Effector memory CD4-positive, alpha-beta T cell (primary cell): Measurements from ENCODE around the gene PDE3A.

Experiments used
- DNase-seq, 3 donors: peaks; one replicate each; pipeline ENCODE4 v3.0.0-alpha.2; 2020
- H3K27ac ChIP-seq: 2 replicates; pipeline ENCODE4 v1.7.0; 2013; ENCODE audit warnings: mild to moderate bottlenecking, low read length, moderate library complexity; ENCODE audit not compliant: insufficient read depth, poor library complexity, severe bottlenecking
- H3K27me3 ChIP-seq: replicated peaks from 2 replicates; pipeline ENCODE4 v1.7.0; 2013; ENCODE audit warnings: mild to moderate bottlenecking, low read length; ENCODE audit not compliant: insufficient read depth, control insufficient read depth, poor library complexity, severe bottlenecking
- H3K36me3 ChIP-seq: 2 replicates; pipeline ENCODE4 v1.7.0; 2013; ENCODE audit warnings: mild to moderate bottlenecking, low read length, moderate library complexity; ENCODE audit not compliant: control insufficient read depth, insufficient read depth
- H3K4me1 ChIP-seq: 2 replicates; pipeline ENCODE4 v1.7.0; 2013; ENCODE audit warnings: low read length, mild to moderate bottlenecking; ENCODE audit not compliant: control insufficient read depth, insufficient read depth, poor library complexity, severe bottlenecking
- H3K4me3 ChIP-seq: 2 replicates; pipeline ENCODE4 v1.7.0; 2013; ENCODE audit warnings: low read length, low read depth, mild to moderate bottlenecking; ENCODE audit not compliant: insufficient read depth, poor library complexity, severe bottlenecking
- H3K9me3 ChIP-seq: 2 replicates; pipeline ENCODE4 v1.7.0; 2013; ENCODE audit warnings: mild to moderate bottlenecking, low read length, moderate library complexity; ENCODE audit not compliant: control insufficient read depth

Gene PDE3A

DNA sequence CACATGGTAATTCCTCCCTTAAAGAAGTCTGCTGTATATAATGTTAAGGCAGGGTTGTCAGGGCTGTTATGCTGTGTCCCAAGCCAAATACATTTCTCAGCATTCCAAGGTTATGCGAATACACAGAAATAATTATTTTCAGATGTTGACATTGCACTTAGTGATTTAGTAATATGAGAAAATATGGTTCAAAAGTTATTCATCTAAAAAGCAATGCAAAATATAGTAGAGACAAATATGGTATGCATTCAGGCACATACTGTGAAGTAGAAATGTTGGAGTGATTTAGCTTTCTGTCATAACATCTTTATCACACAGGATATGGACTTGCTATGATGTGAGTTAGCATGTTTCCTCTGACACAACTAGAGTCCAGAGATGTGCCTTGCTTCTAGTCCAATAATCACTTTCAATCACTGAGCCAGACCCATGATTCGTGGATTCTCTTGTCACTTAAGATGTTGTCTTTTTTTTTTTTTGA lies 70.0 kb downstream of the PDE3A start:
- Histone ChIP-seq H3K36me3 (no peaks in the 10 kb centered on the region), H3K9me3 (no peaks in the 10 kb centered on the region), H3K4me1 (no peaks in the 10 kb centered on the region), H3K27me3 (no peaks in the 10 kb centered on the region), H3K27ac (no peak overlapping the region), H3K4me3 (no peak overlapping the region)
- no peak for DNase-seq

DNA sequence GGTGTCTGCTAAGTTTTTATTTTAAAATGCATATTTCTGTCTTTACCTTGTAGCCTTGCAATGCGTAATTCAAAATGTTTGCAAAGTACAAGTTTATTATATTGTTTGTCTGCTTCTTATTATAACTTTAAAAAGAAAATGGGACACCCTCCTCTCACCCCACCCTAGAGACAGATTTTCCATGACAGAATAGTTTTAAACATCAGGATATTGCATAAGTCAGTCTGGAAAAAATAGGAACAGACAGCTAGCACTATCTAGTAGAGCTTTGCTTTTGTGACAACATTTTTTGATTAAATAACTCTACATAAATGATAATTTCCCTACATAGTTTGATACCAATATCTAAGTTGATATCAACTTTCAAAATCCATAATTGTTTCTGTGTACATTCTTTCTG lies 71.3 kb downstream of the PDE3A start:
- Histone ChIP-seq H3K36me3 (no peaks in the 10 kb centered on the region), H3K4me3 (no peak overlapping the region), H3K9me3 (no peaks in the 10 kb centered on the region), H3K4me1 (no peaks in the 10 kb centered on the region), H3K27me3 (no peaks in the 10 kb centered on the region), H3K27ac (no peak overlapping the region)
- no peak for DNase-seq

DNA sequence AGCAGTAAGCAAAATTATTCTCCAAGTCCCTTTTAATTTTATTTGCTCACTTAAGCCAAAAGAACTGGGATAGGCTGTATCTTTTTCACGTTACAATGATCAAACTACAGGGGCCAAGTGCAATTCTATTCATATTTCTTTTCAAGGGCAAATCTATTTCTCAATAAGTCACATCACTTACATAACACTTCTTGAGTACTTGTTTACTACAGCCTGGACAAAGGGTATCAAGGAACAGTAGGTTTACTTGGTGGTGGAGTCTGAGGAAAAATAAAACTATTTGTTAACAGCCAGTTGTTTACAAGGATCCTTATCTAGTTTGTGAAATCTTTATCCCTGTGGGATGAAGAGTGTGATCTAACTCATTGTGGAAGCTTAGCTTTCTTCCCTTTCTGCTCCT lies 72.1 kb downstream of the PDE3A start:
- no peak for DNase-seq
- H3K4me1 ChIP-seq = no peaks in the 10 kb centered on the region
- H3K27ac ChIP-seq = no peak overlapping the region
- H3K36me3 ChIP-seq = no peaks in the 10 kb centered on the region
- H3K4me3 ChIP-seq = no peak overlapping the region
- no peaks in the 10 kb centered on the region for H3K27me3 ChIP-seq
- no peaks in the 10 kb centered on the region for H3K9me3 ChIP-seq

DNA sequence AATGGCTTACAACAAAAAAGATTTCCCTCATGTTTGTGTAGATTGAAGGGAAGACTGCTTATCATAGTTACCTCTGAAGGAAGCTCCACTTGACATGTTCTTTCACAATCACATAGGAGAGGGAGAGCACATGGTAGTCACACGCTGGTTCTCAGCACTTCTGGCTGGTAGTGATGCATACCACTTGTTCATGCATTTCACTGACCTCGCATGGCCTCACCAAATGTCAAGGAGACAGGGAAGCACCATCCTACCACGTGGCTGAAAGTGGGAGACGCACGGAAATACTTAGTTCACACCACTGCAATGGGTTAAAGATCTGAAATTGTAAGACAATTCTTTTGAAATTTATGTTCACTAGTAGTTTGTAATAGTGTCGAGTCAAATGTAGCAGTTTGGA lies 74.0 kb downstream of the PDE3A start:
- H3K4me1 ChIP-seq = no peaks in the 10 kb centered on the region
- no peaks in the 10 kb centered on the region for H3K9me3 ChIP-seq
- H3K27me3 ChIP-seq = no peaks in the 10 kb centered on the region
- no peak overlapping the region for H3K4me3 ChIP-seq
- no peak for DNase-seq
- H3K27ac ChIP-seq = no peak overlapping the region
- no peaks in the 10 kb centered on the region for H3K36me3 ChIP-seq

DNA sequence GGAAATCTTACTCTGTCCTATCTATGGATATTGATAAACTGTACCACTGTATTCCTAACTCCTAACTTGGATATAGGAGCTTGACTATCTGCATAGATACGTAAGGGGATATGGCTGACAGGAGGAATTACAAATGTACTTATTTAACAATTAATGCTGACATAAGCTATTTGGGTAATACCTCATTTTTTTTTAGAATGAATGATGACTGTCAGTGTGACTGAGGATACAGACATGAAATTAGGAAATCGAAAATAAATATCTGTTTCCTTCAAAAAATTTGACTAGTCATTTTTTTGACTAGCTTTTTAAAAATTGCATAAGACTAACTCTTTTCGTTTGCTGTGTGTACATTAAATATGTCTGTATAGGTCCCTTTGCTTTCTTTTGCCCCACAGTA lies 74.9 kb downstream of the PDE3A start:
- H3K36me3 ChIP-seq = no peaks in the 10 kb centered on the region
- no peaks in the 10 kb centered on the region for H3K27me3 ChIP-seq
- no peak overlapping the region for H3K4me3 ChIP-seq
- H3K27ac ChIP-seq = no peak overlapping the region
- H3K9me3 ChIP-seq = no peaks in the 10 kb centered on the region
- no peaks in the 10 kb centered on the region for H3K4me1 ChIP-seq
- DNase-seq = no peak

DNA sequence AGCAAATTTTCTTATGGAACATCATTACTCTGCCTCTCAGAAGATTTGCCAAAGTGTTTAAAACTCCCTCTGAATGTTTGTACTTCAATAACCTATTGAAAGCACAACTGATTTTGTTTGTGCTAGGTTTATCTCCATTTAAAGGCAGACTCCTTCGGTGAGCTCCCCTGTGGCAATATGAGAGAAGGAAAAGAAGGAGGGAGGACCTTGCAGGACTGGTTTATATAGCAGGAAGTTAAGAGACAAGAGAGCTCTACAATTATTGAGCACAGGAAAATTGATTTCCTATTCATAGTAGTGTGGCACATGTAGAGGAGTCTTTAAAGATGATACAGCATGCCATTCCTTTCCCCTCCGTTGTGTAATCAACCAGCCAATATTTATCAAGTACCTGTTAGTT lies 75.5 kb downstream of the PDE3A start:
- no peaks in the 10 kb centered on the region for H3K9me3 ChIP-seq
- no peaks in the 10 kb centered on the region for H3K27me3 ChIP-seq
- DNase-seq = no peak
- H3K4me1 ChIP-seq = no peaks in the 10 kb centered on the region
- H3K4me3 ChIP-seq = no peak overlapping the region
- H3K27ac ChIP-seq = no peak overlapping the region
- H3K36me3 ChIP-seq = no peaks in the 10 kb centered on the region

DNA sequence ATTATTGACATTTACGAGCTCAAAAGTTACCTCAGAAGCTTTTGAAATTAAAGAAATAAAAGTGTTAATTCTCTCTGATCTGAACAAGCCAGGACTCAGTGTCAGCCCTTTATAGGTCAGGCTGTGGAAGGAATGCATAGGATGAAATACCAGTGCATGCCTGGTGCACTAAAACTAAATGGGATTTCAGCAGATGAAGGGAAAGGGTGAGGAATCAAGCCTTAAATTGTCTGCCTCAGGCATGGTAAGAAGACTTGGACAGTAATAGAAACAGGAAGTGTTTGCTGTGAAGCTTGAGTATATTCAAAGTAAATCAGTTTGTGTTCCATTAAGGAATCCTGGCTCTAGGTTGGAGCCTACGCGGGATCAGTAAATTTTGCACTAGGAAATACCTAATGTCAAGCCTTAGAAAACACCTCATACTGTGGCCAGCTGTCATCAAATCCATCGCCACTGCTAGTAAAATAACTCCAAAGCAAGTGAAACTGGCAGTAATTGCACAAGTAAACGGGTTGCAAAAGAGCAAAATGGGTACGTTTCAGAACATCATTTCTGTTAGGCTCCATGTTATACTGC lies 76.3 kb downstream of the PDE3A start:
- Histone ChIP-seq H3K9me3 (no peaks in the 10 kb centered on the region), H3K27me3 (no peaks in the 10 kb centered on the region), H3K4me1 (no peaks in the 10 kb centered on the region), H3K4me3 (no peak overlapping the region), H3K27ac (no peak overlapping the region), H3K36me3 (no peaks in the 10 kb centered on the region)
- DNase-seq = no peak

DNA sequence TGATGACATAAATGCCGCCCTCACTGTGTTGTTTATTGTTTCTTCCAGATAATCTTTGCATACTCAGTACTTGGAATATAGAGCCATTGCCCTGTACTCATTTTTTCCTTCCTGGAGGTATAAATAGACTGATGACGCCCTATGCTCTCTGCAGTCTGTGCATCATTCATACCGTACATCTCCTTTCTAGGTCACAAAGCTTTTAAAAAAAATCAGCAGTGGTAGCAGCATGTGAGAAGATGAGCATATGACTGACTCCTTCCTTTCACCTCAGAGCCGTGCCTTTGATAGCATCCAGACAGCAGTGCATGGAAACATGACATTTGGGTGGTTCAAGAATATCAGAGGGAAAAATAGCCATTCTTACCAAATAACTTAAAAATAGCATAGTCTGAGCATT lies 77.3 kb downstream of the PDE3A start:
- no peak for DNase-seq
- Histone ChIP-seq H3K27ac (no peak overlapping the region), H3K36me3 (no peaks in the 10 kb centered on the region), H3K4me1 (no peaks in the 10 kb centered on the region), H3K9me3 (no peaks in the 10 kb centered on the region), H3K4me3 (no peak overlapping the region), H3K27me3 (no peaks in the 10 kb centered on the region)

DNA sequence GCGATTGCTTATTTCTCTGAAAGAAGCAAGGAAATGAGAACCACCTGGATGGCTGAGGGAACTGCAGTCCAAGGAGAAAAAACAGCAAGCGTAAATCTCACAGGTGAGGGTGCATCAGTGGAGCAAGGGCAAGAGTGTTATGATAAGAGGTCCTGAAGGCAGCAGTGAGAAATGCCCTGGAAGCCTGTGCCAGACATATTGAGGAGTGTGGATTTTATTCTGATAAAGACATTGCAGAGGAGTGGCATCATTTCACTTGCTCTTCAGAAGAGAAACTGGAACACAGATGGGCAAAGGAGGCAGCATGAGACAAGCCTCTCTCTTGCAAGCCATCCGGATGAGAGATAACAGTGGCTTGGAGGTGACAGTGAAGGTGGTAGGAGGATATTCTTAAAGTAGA lies 78.5 kb downstream of the PDE3A start:
- Histone ChIP-seq H3K36me3 (no peaks in the 10 kb centered on the region), H3K9me3 (no peaks in the 10 kb centered on the region), H3K27me3 (no peaks in the 10 kb centered on the region), H3K4me3 (no peak overlapping the region), H3K4me1 (no peaks in the 10 kb centered on the region), H3K27ac (no peak overlapping the region)
- DNase-seq = no peak

DNA sequence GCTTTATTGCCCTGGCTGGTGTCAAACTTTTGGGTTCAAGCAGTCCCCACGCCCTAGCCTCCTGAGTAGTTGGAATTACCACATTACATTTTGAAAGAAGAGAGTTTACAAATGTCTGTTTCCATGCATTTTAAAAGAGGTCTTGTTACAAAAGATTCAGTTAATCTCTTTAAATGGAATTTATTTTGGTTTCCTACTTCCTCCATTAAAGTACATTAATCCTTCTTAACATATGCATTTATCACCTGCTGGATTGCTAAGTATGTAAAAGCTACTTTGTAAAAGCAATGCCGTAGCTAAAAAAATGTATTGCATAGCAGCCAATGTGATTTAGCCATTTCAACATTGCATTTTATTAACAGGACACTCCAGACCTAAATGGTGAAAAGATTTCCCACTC lies 80.4 kb downstream of the PDE3A start:
- Histone ChIP-seq H3K4me3 (no peak overlapping the region), H3K27me3 (no peaks in the 10 kb centered on the region), H3K4me1 (no peaks in the 10 kb centered on the region), H3K9me3 (no peaks in the 10 kb centered on the region), H3K36me3 (no peaks in the 10 kb centered on the region), H3K27ac (no peak overlapping the region)
- DNase-seq = no peak
